Skeletal muscle cell (primary cell): Measurements from ENCODE around the gene VSIG10L.

Experiments
- DNase-seq: peaks from one replicate; pipeline ENCODE4 v3.0.0-alpha.2; 2010; ENCODE audit warnings: low read depth
- H3K4me3 ChIP-seq: 2 replicates; pipeline ENCODE4 v1.5.1; 2011; ENCODE audit warnings: low read depth, mild to moderate bottlenecking, control low read depth, low read length, moderate library complexity

The VSIG10L gene

GRCh38 chr19:51341976-51342580 lies at the start of gene VSIG10L:
Gene VSIG10L (minus strand): TSS chr19:51342139. CDS start chr19:51342124, 15 bp downstream.
- H3K4me3 ChIP-seq, result no peak within 1 kb of the TSS

DNA sequence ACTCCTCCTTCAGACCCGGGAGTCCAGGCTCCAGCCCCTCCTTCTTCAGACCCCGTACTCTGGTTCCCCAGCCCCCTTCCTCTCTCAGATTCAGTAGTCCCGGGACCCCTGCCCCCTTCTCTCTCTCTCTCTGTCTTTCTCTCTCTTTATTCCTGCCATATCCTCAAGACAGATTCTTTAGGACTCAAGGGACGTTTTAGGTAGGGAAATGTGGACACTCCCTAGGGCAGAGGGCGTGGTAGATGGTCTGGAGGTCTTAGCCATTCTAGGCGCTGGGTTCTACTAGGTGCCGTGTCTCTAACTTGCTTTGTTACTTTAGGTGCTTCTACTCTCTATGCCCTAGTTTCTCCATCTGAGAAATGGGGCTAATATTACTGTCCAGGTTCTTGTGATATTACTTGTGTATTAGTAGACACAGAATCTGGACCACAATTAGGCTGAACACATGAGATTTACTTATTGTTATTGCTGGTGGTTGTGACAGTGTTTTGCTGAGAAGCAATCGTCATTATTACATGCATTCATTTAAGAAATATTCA lies 49.2 kb upstream of the VSIG10L start:
- H3K4me3 ChIP-seq, result no peak overlapping the region
- DNase-seq, result no peak

More at GRCh38 chr19:51341976-51342580, at the start of gene VSIG10L:
- DNase-seq, result no peak

DNA sequence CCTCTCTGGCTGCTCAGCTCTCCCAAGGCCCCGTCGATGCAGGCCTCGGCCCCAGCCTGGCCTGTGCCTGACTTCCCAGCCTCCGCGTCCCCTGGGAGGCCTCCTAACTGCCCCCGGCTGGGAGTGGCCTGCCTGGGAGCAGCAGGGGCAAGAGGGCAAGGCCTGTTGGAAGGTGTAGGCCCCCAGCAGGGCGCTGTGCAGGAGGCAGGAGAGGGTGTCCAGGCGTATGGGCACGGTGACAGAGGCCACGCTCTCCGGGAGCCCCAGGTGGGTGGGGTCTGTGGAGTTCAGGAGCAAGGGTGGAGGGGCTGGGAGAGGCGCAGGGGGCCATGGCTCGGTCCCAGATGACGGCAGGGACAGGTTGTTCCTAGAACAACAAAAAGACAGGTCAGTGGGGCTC lies 47.2 kb upstream of the VSIG10L start:
- no peak for DNase-seq
- H3K4me3 ChIP-seq, result no peak overlapping the region

GRCh38 chr19:51387924-51388389 lies 46.0 kb upstream of the VSIG10L start, which contains the start of gene LIM2:
Gene LIM2 (minus strand): TSS chr19:51387974. CDS start chr19:51387443, 531 bp downstream.
- no peak for DNase-seq

GRCh38 chr19:51386882-51387520 lies 45.1 kb upstream of the VSIG10L start:
- no peak overlapping the region for H3K4me3 ChIP-seq
- DNase-seq, result no peak

More at GRCh38 chr19:51387924-51388389, 46.0 kb upstream of the VSIG10L start, which contains the start of gene LIM2:
- H3K4me3 ChIP-seq, result no peak within 1 kb of the TSS

GRCh38 chr19:51382004-51382403 lies 40.1 kb upstream of the VSIG10L start:
- no peak for DNase-seq
- no peak overlapping the region for H3K4me3 ChIP-seq

DNA sequence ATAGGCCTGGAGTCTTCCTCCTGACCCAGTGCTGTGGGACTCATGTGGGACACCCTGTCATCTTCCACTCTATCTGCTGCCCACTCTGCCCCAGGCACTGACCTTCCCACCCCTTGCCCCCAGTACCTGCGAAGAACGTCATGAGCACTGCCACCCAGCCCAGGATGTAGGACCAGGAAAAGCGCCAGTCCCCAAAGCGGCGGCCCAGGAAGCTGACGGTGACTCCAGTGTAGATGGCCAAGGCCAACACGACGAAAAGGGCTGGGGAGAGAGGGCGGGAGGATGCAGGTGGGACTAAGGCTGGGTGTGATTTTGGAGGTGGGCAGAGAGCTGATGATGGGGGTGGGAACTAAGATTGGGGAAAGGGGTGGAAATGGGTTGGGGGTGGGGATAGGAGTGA lies 38.4 kb upstream of the VSIG10L start:
- DNase-seq, result no peak
- H3K4me3 ChIP-seq, result no peak overlapping the region

GRCh38 chr19:51377422-51377821 lies 35.5 kb upstream of the VSIG10L start:
- H3K4me3 ChIP-seq, result no peak overlapping the region
- no peak for DNase-seq

DNA sequence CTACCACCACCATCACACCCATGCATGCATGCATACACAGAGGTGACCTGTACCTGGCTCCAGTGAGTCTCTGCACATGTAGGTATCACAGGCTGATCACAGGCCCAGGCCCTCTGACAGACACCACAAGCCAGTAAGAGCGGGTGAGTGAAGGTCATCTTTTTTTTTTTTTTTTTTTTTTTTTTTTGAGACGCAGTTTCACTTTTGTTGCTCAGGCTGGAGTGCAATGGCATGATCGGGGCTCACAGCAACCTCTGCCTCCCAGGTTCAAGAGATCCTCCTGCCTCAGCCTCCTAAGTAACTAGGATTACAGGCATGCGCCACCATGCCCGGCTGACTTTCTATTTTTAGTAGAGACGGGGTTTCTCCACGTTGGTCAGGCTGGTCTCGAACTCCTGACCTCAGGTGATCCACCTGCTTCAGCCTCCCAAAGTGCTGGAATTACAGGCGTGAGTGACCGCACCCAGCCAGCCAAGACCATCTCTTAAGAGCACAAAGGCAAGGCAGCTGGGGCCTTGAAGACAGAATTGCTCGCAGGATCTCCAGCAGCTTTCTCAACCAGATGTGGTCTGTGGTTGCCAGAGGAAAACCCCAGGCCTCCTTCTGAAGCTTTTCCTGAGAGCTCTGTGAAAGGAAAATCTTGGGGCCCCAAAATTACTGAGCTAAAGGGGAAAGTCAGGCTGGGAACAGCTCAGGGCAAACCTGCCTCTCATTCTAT lies 33.7 kb upstream of the VSIG10L start:
- no peak for DNase-seq
- no peak overlapping the region for H3K4me3 ChIP-seq

DNA sequence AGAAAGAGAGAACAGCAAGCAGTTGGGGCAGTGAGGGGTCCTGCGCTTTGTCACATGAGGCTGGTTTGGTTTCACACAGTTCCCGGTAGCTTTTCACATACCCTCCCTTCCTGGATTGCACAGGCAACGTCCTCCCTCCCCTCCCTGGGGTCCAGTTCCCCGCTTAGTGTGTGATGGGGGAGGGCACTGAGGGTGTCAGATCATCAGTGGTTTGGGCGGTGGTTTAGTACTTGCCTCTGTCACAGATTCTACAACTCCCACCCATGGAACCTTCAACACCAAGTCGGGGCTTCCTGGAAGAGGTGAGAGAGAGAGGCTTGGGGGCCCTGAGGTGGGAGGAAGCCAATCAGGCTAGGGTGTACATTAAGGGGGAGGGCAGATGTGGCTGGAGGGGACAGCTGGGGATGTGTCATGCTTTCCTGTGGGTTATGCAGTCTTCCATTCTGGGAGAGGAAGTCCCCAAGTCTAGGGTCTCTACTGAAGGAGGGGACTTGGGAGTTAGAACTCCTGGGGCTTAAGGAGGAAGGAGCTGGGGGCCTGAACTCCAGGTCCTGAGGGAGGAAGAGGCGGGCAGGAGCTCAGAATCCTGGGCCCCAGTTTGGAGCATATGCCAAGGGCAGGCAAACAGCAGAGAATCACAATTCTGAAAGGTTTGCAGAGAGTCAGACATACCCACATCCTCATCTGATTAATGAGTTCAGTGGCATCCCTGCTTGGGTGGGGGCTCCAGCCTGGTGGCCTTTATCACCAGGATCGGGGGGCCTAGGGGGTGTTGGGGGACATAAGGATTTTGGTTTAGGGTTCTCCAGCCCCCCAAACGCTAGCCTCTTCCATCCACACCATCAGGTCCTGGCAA lies 30.9 kb upstream of the VSIG10L start, which contains the start of gene NKG7:
Gene NKG7, minus strand, starts transcription at position 6 of the 856 bp plus-strand sequence. CDS start 119 bp downstream, outside the sequence.
- DNase-seq, result no peak
- H3K4me3 ChIP-seq, result no peak within 1 kb of the TSS

DNA sequence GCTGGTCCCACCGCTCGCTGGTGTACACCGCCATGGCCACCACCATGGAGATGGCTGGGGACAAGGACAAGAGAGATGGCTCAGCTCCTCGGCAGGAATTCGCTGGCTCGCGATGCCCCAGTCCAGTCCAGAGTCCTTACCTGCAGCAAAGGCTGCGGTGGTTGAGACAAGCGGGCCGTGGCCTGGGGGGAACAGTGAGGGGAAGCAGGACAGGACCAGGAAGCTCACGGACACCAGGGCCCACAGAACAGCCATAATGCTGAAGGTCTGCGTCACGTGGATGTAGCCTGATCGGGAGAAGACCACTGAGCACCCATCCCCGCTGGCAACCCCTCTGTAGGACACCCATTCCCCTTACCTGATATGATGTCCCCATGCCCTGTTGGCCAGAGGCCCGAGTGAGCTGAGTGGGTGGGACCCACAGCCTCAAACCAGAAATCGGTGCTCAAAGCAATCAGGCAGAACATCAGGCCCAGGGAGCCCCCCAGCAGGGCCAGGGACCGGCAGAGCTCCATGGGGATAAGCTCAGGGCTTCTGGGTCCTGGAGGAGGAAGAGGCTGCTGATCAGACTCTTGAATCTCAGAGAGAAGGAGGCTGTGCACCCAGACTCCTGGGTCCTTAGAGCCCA lies 30.2 kb upstream of the VSIG10L start:
- no peak overlapping the region for H3K4me3 ChIP-seq
- no peak for DNase-seq

DNA sequence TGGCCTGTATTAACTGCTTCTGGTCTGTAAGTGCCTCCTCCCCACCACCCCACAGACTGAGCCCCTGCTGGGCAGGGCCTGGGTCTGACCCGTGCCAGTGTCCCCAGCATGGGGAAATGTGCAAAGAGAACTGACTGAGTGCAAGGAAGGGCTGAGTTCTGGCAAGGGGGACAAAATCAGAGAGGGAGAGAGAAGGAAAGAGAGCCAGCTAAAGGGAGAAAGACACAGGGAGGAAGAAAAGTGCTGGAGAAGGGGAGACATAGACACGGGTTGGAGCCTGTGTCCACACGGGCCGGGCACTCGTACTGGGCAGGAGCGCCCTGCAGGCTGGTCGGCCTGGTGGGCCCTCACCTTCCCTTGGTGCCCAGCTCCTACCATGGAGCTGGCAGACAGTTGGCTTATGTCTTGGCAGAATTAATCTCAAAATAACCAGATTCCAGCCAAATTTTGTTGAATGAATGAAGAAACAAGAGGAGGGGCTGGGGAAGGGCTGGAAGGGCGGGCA lies 29.3 kb upstream of the VSIG10L start:
- no peak for DNase-seq
- no peak overlapping the region for H3K4me3 ChIP-seq

- no peak overlapping the region for H3K4me3 ChIP-seq
Observed at GRCh38 chr19:51370230-51370629, 28.3 kb upstream of the VSIG10L start.

DNA sequence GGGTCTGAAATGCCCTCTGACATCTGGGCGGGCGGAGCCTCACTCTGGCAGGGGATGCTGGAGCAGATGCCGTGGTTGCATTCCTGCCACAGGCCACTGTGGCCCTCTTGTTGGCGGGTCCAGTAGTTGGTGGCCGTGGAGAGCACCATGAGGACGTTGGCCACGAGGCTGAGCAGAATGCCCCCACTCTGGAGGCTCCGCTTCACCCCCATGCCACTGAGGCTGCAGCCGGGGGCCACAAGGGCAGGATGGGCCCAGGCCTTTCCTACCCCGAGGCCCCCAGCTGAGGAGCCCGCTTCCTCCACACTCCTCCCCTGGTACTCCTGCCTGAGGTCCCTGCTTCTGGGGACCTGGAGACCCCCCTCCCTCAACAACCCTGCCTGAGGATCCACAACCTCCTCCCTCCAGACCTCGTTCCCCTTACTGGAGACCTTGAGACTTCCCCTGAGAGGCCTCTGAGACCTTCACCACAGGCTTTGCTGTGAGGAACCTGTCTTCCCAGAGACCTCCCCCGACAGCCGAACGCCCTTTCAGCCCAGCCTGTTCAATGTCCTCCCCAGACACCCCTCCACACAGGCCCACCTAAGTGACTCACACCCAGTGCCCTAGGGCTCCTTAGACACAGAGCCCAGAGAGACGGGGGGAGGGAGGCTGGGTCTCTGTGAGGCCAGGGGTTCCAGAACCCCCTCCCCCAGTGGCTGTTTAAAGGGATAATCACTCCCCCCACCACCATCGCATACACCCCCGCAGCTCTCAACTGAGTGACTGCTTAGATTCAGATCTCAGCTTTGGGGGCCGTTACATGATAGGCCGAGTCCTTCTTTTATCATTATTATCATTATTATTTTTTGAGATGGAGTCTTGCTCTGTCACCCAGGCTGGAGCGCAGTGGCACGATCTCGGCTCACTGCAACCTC lies 26.7 kb upstream of the VSIG10L start, which contains the start of gene CLDND2:
Gene CLDND2, minus strand, starts transcription at position 638 of the 917 bp plus-strand sequence. Its CDS starts 426 bp downstream, at position 212.
- DNase-seq, result no peak
- H3K4me3 ChIP-seq, result peak within 1 kb of the TSS; percentile 94

More at GRCh38 chr19:51370230-51370629, 28.3 kb upstream of the VSIG10L start:
- no peak for DNase-seq

GRCh38 chr19:51367565-51368365 lies 25.8 kb upstream of the VSIG10L start:
- peak; percentile 94 for DNase-seq
- H3K4me3 ChIP-seq, result peak overlapping the region; percentile 94

- peak overlapping the region; percentile 94 for H3K4me3 ChIP-seq
- DNase-seq, result no peak
Observed at GRCh38 chr19:51367255-51367564, 25.3 kb upstream of the VSIG10L start.
